Keratinocyte (primary cell): ENCODE results near the gene IRF2BP2. TPM values are rescaled to one million over a fixed set of nuclear protein-coding genes. Genes with fewer than 3 reads are reported as not detected.

ENCODE experiments used
- DNase-seq: peaks from one replicate; pipeline ENCODE4 v3.0.0-alpha.2; 2011; ENCODE audit warnings: low read depth, missing footprints, low spot score
- FAIRE-seq: peaks from 2 replicates; lab custom pipeline; 2011; peaks lifted over from hg19 to GRCh38; lab: Jason Lieb, UNC
- H2AFZ ChIP-seq: 2 replicates; pipeline ENCODE4 v1.6.0; 2012; ENCODE audit warnings: low read length, control low read depth, inconsistent platforms; ENCODE audit not compliant: control insufficient read depth
- H3K27ac ChIP-seq: 2 replicates; pipeline ENCODE4 v1.5.1; 2011; ENCODE audit warnings: low read length; ENCODE audit not compliant: control insufficient read depth, insufficient read depth
- H3K27me3 ChIP-seq: 3 replicates; pipeline ENCODE4 v1.6.0; 2011; ENCODE audit warnings: low read length; ENCODE audit not compliant: control insufficient read depth, insufficient read depth; ENCODE audit errors: extremely low read depth
- H3K36me3 ChIP-seq, 2 experiments: 2 replicates in 1 of 2; 3 replicates in 1 of 2; pipeline ENCODE4 v1.5.1; 2011; ENCODE audit warnings: low read length in 2 of 2, mild to moderate bottlenecking in 1 of 2; ENCODE audit not compliant: control insufficient read depth in 2 of 2, insufficient read depth in 2 of 2; ENCODE audit errors: extremely low read depth in 1 of 2
- H3K4me1 ChIP-seq: 3 replicates; pipeline ENCODE4 v1.5.1; 2011; ENCODE audit warnings: low read length; ENCODE audit not compliant: control insufficient read depth, insufficient read depth; ENCODE audit errors: extremely low read depth
- H3K4me2 ChIP-seq: 3 replicates; pipeline ENCODE4 v1.6.0; 2011; ENCODE audit warnings: low read depth, low read length; ENCODE audit not compliant: control insufficient read depth, insufficient read depth; ENCODE audit errors: extremely low read depth
- H3K4me3 ChIP-seq, 3 experiments: fragments of 200-600 bp in 1 of 3; sonication (generic) in 1 of 3; 2 replicates in 2 of 3; 3 replicates in 1 of 3; pipeline ENCODE4 v1.5.1; 2011 to 2016; ENCODE audit warnings: low read length in 3 of 3, mild to moderate bottlenecking in 3 of 3, control low read depth in 2 of 3, inconsistent platforms in 1 of 3, low read depth in 1 of 3, mixed read lengths in 1 of 3, mixed run types in 1 of 3, moderate library complexity in 1 of 3; ENCODE audit not compliant: control insufficient read depth in 2 of 3, insufficient read depth in 2 of 3; ENCODE audit errors: extremely low read depth in 1 of 3
- H3K79me2 ChIP-seq: 2 replicates; pipeline ENCODE4 v1.6.0; 2012; ENCODE audit warnings: low read length; ENCODE audit not compliant: control insufficient read depth, insufficient read depth
- H3K9ac ChIP-seq: 3 replicates; pipeline ENCODE4 v1.6.0; 2011; ENCODE audit warnings: low read length; ENCODE audit not compliant: control insufficient read depth, insufficient read depth; ENCODE audit errors: extremely low read depth
- H3K9me1 ChIP-seq: 3 replicates; pipeline ENCODE4 v1.6.0; 2011; ENCODE audit warnings: low read length; ENCODE audit not compliant: control insufficient read depth, insufficient read depth; ENCODE audit errors: extremely low read depth
- H3K9me3 ChIP-seq: 2 replicates; pipeline ENCODE4 v1.5.1; 2012; ENCODE audit warnings: low read depth, low read length; ENCODE audit not compliant: control insufficient read depth
- H4K20me1 ChIP-seq: 3 replicates; pipeline ENCODE4 v1.6.0; 2011; ENCODE audit warnings: low read length; ENCODE audit not compliant: control insufficient read depth, insufficient read depth; ENCODE audit errors: extremely low read depth
- EZH2 ChIP-seq: IDR thresholded peaks from one replicate; pipeline ENCODE4 v1.6.1; 2012; ENCODE audit warnings: inconsistent platforms, mild to moderate bottlenecking, low read length, moderate library complexity
- dilution Hi-C: fragments of 300-500 bp; cut with MboI; formaldehyde crosslinking; loops from one replicate; pipeline ENCODE4 v1.7.0; 2020; ENCODE audit warnings: low sequenced_read_pairs; ENCODE audit not compliant: extremely low pct_ligation_motif_present
- polyA plus RNA-seq, 5 experiments: library from polyadenylated mRNA; depleted of rRNA in 3 of 5; stranded (reverse) in 3 of 5; stranded (forward) in 1 of 5; unstranded in 1 of 5; fragments of >200 nt; gene quantifications; 1 replicate in 1 of 5; 2 replicates in 3 of 5; 3 replicates in 1 of 5; pipeline versions ENCODE4 v1.2.1 to v1.2.3, GENCODE V29; 2011 to 2012; ENCODE audit warnings: missing spikeins in 2 of 5, low read depth in 1 of 5, low replicate concordance in 1 of 5
- TF ChIP-seq, protein P1 (sequence below), 3 experiments: IDR thresholded peaks in 1 of 3; conservative IDR thresholded peaks in 1 of 3; optimal IDR thresholded peaks in 1 of 3; 2 replicates in 2 of 3; 3 replicates in 1 of 3; pipeline versions ENCODE3 to v1.5.1; 2011; ENCODE audit warnings: low read length in 3 of 3, mild to moderate bottlenecking in 3 of 3, moderate library complexity in 2 of 3, control low read depth in 1 of 3, inconsistent platforms in 1 of 3; ENCODE audit not compliant: insufficient read depth in 2 of 3; ENCODE audit errors: extremely low read depth in 1 of 3

Gene IRF2BP2
- polyA plus RNA-seq, 1 donor (not counting 4 experiments of a cell fraction or from before 2014, with no cell fraction given), result 29.9 TPM

DNA sequence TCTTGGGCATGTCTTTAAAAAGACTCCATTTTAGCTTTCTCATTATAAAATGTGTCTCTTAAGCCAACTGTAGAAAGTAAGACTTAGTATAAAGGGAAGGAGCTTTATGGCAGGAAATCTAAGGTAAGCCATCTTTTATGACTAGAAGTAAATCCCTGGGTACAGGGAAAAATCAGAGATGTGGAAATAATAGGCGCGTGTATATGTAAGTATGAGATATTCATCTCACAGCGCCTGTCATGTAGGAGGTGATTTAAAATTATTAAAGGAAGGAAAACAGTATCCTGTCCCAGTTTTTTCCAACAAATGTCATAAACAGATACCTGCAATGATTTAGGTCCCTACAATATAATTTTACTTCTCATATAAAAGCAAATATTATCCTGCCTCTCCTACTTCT is 35.0 kb upstream of the IRF2BP2 start:
- Histone ChIP-seq H3K9me1 (no peaks in the 10 kb centered on the region), H3K4me3 (no peak overlapping the region), H2AFZ (no peak overlapping the region), H3K36me3 (peaks cover 0 to 3% of the 10 kb centered on the region in 2 experiments), H4K20me1 (no peaks in the 10 kb centered on the region), H3K79me2 (no peaks in the 10 kb centered on the region), H3K9ac (no peak overlapping the region), H3K27me3 (no peaks in the 10 kb centered on the region), H3K27ac (no peak overlapping the region), H3K4me2 (no peak overlapping the region), H3K4me1 (peaks cover 29% of the 10 kb centered on the region), H3K9me3 (peaks cover 5% of the 10 kb centered on the region)
- FAIRE-seq (no peak), DNase-seq (no peak)
- dilution Hi-C loops, result no loop called here
- no peak for TF ChIP-seq EZH2
- TF ChIP-seq, protein P1, sequence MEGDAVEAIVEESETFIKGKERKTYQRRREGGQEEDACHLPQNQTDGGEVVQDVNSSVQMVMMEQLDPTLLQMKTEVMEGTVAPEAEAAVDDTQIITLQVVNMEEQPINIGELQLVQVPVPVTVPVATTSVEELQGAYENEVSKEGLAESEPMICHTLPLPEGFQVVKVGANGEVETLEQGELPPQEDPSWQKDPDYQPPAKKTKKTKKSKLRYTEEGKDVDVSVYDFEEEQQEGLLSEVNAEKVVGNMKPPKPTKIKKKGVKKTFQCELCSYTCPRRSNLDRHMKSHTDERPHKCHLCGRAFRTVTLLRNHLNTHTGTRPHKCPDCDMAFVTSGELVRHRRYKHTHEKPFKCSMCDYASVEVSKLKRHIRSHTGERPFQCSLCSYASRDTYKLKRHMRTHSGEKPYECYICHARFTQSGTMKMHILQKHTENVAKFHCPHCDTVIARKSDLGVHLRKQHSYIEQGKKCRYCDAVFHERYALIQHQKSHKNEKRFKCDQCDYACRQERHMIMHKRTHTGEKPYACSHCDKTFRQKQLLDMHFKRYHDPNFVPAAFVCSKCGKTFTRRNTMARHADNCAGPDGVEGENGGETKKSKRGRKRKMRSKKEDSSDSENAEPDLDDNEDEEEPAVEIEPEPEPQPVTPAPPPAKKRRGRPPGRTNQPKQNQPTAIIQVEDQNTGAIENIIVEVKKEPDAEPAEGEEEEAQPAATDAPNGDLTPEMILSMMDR (optimal IDR thresholded peaks at IDR 0.05 in 1 of 3, IDR thresholded peaks at IDR 0.05 in 1 of 3, conservative IDR thresholded peaks at IDR 0.05 in 1 of 3; ENCODE audit: extremely low read depth in 1 of 3, insufficient read depth in 2 of 3, low read length in 3 of 3), result no peak

DNA sequence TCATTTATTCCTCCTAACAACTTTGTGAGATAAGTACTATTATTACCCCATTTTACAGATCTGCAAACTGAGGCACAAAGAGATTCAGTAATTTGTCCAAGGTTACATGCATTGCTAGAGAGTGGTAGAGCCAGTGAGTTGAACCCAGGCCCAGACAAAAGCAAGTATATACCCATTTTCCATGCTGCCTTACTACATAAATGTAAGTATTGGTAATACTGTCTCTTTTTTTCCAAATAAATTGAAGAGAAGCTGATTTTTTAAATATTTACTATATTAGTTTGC is 33.8 kb upstream of the IRF2BP2 start:
- Histone ChIP-seq H2AFZ (no peak overlapping the region), H4K20me1 (no peaks in the 10 kb centered on the region), H3K36me3 (peaks cover 0 to 2% of the 10 kb centered on the region in 2 experiments), H3K4me2 (no peak overlapping the region), H3K4me3 (no peak overlapping the region), H3K9me3 (peaks cover 5% of the 10 kb centered on the region), H3K4me1 (peaks cover 25% of the 10 kb centered on the region), H3K9me1 (no peaks in the 10 kb centered on the region), H3K79me2 (no peaks in the 10 kb centered on the region), H3K27ac (no peak overlapping the region), H3K9ac (no peak overlapping the region), H3K27me3 (no peaks in the 10 kb centered on the region)
- no peak for DNase-seq
- dilution Hi-C loops, result no loop called here
- no peak for FAIRE-seq
- TF ChIP-seq, protein P1 (optimal IDR thresholded peaks at IDR 0.05 in 1 of 3, IDR thresholded peaks at IDR 0.05 in 1 of 3, conservative IDR thresholded peaks at IDR 0.05 in 1 of 3; ENCODE audit: extremely low read depth in 1 of 3, insufficient read depth in 2 of 3, low read length in 3 of 3), result no peak
- no peak for TF ChIP-seq EZH2
